Body of pancreas (tissue), 4 donors: ENCODE results near the gene ATRNL1.

Source experiments
- CTCF ChIP-seq, 7 experiments: fragments of 450-650 bp in 4 of 7; fragments of 200-600 bp in 3 of 7; sonication (generic) in 3 of 7; IDR thresholded peaks; one replicate each; pipeline ENCODE4 v1.5.1; 2016 to 2019; ENCODE audit warnings: antibody characterized with exemption in 7 of 7
- POLR2A ChIP-seq, 3 donors: fragments of 450-650 bp; IDR thresholded peaks; one replicate each; pipeline ENCODE4 v1.6.1; 2016; ENCODE audit warnings: antibody characterized with exemption in 3 of 3, mild to moderate bottlenecking in 2 of 3

GRCh38 chr10:115844591-115844990 is 751.4 kb downstream of the ATRNL1 start:
- TF ChIP-seq CTCF (IDR thresholded peaks at IDR 0.05) (no peak), POLR2A (IDR thresholded peaks at IDR 0.05) (no peak)
